ENCODE data around the gene APCDD1. TPM values are rescaled to one million over a fixed set of nuclear protein-coding genes. Genes with fewer than 3 reads are reported as not detected.

Gene APCDD1
- total and polyA plus RNA-seq, 2 of the 8 experiments (the other 6 are each of a cell fraction or from before 2014, with no cell fraction given): 2.6 to 3.6 TPM

DNA sequence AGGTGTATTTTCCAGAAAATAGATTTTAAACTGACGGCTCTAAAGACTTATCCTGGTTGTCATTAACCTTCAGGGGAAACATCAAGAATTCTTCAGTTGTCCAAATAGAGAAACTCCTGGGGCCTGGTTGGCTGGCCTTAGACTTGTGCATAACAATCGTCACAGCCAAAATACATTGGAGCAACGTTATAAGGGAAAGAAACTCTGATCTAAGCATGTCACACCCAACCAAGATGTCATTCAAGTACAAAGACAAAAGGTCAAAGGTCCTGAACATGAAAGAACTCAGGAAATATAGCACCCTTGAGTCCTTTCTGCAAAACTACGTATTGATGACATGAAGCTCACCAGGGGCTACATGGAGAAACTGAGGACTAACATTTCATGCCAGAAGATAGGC lies 23.8 kb upstream of the APCDD1 start (continued):
- TF ChIP-seq BACH1 (IDR thresholded peaks at IDR 0.05; ENCODE audit: low read length): no peak
- TF ChIP-seq CBX8 (IDR thresholded peaks at IDR 0.05; ENCODE audit: borderline replicate concordance, low read depth, low read length): no peak

Data from H1 (cell line).